DND-41 (cell line): ENCODE results near the gene PLD1.

Experiments used
- ATAC-seq: fragments of 200-7000 bp; cut with Tn5 transposase; 3 replicates; pipeline ENCODE4 v1.9.1; 2021; ENCODE audit warnings: low read depth; ENCODE audit not compliant: insufficient read depth
- DNase-seq: peaks from one replicate; pipeline ENCODE4 v3.0.0-alpha.2; 2020
- H2AFZ ChIP-seq: 2 replicates; pipeline ENCODE4 v1.6.0; 2012; ENCODE audit warnings: low read depth, low read length
- H3K27ac ChIP-seq: 2 replicates; pipeline ENCODE4 v1.5.1; 2012; ENCODE audit warnings: low read length, inconsistent platforms
- H3K27me3 ChIP-seq: fragments of 200-600 bp; sonication (generic); 2 replicates; pipeline ENCODE4 v1.6.0; 2012; ENCODE audit warnings: low read length, mild to moderate bottlenecking, inconsistent platforms; ENCODE audit not compliant: insufficient read depth, poor library complexity
- H3K36me3 ChIP-seq: 2 replicates; pipeline ENCODE4 v1.5.1; 2012; ENCODE audit warnings: low read length, inconsistent platforms; ENCODE audit not compliant: insufficient read depth
- H3K4me1 ChIP-seq: 2 replicates; pipeline ENCODE4 v1.5.1; 2012; ENCODE audit warnings: mild to moderate bottlenecking, low read length; ENCODE audit not compliant: insufficient read depth
- H3K4me2 ChIP-seq: 2 replicates; pipeline ENCODE4 v1.6.0; 2012; ENCODE audit warnings: mild to moderate bottlenecking, moderate library complexity, low read length, inconsistent platforms; ENCODE audit not compliant: insufficient read depth
- H3K4me3 ChIP-seq, 2 experiments: fragments of 200-600 bp in 1 of 2; shearing (Covaris generic) in 1 of 2; 2 replicates each; pipeline ENCODE4 v1.5.1; 2012 to 2016; ENCODE audit warnings: inconsistent platforms in 2 of 2, low read length in 2 of 2, mild to moderate bottlenecking in 2 of 2, low read depth in 1 of 2, moderate library complexity in 1 of 2
- H3K79me2 ChIP-seq: 2 replicates; pipeline ENCODE4 v1.6.0; 2012; ENCODE audit warnings: low read length, inconsistent platforms; ENCODE audit not compliant: insufficient read depth
- H3K9ac ChIP-seq: 2 replicates; pipeline ENCODE4 v1.6.0; 2012; ENCODE audit warnings: low read depth, mild to moderate bottlenecking, inconsistent platforms, low read length, moderate library complexity
- H3K9me3 ChIP-seq: 2 replicates; pipeline ENCODE4 v1.5.1; 2012; ENCODE audit warnings: low read length, moderate library complexity, mild to moderate bottlenecking, inconsistent platforms; ENCODE audit not compliant: insufficient read depth, severe bottlenecking
- H4K20me1 ChIP-seq: 2 replicates; pipeline ENCODE4 v1.6.0; 2012; ENCODE audit warnings: low read length; ENCODE audit not compliant: insufficient read depth
- CTCF ChIP-seq: IDR thresholded peaks from 2 replicates; pipeline ENCODE4 v1.5.1; 2012; ENCODE audit warnings: borderline replicate concordance, low read length, moderate library complexity, mild to moderate bottlenecking; ENCODE audit not compliant: poor library complexity, severe bottlenecking; ENCODE audit errors: extremely low read depth
- EZH2 ChIP-seq: IDR thresholded peaks from 3 replicates; pipeline ENCODE4 v1.6.1; 2012; ENCODE audit warnings: borderline replicate concordance, low read depth, mild to moderate bottlenecking, moderate library complexity, low read length, inconsistent platforms; ENCODE audit not compliant: severe bottlenecking

Gene PLD1

GRCh38 chr3:171602072-171602471 is 208.2 kb downstream of the PLD1 start:
- no peak overlapping the region for H3K4me3 ChIP-seq
- no peak overlapping the region for H3K4me2 ChIP-seq
- peaks cover 7% of the 10 kb centered on the region for H3K27me3 ChIP-seq
- no peaks in the 10 kb centered on the region for H4K20me1 ChIP-seq
- H3K4me1 ChIP-seq = no peaks in the 10 kb centered on the region
- ATAC-seq (no peak), DNase-seq (no peak)
- H3K27ac ChIP-seq = no peak overlapping the region
- no peak for TF ChIP-seq CTCF
- TF ChIP-seq EZH2 = no peak
- no peaks in the 10 kb centered on the region for H3K79me2 ChIP-seq
- H3K9me3 ChIP-seq = no peaks in the 10 kb centered on the region
- no peaks in the 10 kb centered on the region for H3K36me3 ChIP-seq
- no peak overlapping the region for H3K9ac ChIP-seq
- no peak overlapping the region for H2AFZ ChIP-seq

DNA sequence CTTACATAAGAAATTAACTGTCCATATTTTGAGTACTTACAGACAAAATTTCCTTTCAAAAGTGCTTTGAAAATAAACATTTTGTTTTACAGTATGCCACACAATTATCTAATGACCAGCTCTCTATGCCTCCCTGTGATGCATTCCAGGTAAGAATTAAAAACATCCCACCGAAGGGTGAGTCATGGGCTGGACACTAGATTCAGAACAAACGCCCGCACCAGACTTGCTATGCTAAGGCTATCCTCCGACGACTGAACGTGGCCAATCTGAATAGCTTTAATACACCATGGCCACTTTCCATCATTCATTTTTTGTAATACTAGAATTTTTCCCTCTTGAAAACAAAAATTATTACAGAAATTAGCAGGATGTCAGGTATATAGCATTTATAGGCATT is 210.3 kb downstream of the PLD1 start:
- Histone ChIP-seq H2AFZ (no peak overlapping the region), H3K9me3 (no peaks in the 10 kb centered on the region), H3K4me3 (no peak overlapping the region), H4K20me1 (no peaks in the 10 kb centered on the region), H3K36me3 (no peaks in the 10 kb centered on the region), H3K9ac (no peak overlapping the region), H3K4me1 (no peaks in the 10 kb centered on the region), H3K4me2 (no peak overlapping the region), H3K27me3 (peaks cover 4% of the 10 kb centered on the region), H3K27ac (no peak overlapping the region), H3K79me2 (no peaks in the 10 kb centered on the region)
- ATAC-seq = no peak
- TF ChIP-seq EZH2 = no peak
- no peak for TF ChIP-seq CTCF
- no peak for DNase-seq

DNA sequence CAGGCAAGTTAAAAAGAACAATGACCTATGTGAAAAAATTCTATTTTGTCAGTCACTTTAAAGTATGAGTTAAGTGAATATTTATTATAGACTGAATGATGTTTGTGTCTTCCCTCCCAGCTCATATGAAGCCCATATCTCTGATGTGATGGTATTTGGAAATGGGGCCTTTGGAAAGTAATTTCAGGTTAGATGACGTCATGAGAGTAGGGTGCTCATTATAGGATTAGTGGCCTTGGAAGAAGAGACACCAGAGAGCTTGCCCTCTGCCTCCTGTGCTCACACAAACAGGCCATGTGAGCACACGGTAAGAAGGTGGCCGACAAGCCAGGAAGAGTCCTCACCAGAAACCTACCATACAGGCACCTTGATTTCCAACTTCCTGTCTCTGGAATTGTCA is 211.3 kb downstream of the PLD1 start:
- Histone ChIP-seq H3K9me3 (no peaks in the 10 kb centered on the region), H3K4me3 (no peak overlapping the region), H2AFZ (no peak overlapping the region), H3K27me3 (peaks cover 4% of the 10 kb centered on the region), H3K9ac (no peak overlapping the region), H3K4me1 (no peaks in the 10 kb centered on the region), H3K4me2 (no peak overlapping the region), H4K20me1 (no peaks in the 10 kb centered on the region), H3K79me2 (no peaks in the 10 kb centered on the region), H3K27ac (no peak overlapping the region), H3K36me3 (no peaks in the 10 kb centered on the region)
- TF ChIP-seq EZH2 (no peak), CTCF (no peak)
- DNase-seq = no peak
- ATAC-seq = no peak

DNA sequence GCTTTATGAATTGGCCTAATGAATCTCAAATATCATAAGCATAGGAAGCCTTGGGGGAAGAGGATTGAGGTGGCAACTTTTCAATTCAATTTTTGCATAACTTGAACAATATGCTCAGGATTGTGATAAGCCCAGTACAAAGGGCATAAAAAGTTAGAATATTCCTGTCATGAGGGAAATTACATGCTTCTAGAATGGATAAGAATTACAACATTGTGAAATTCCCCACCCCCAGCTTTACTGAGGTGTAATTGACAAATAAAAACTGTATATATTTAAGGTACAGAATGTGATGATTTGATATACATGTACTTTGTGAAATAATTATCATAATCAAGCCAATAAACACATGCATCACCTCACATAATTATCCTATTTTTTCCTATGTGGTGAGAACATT is 217.5 kb downstream of the PLD1 start:
- ATAC-seq (no peak), DNase-seq (no peak)
- Histone ChIP-seq H4K20me1 (no peaks in the 10 kb centered on the region), H3K4me3 (no peak overlapping the region), H3K27ac (no peak overlapping the region), H3K27me3 (peaks cover 6% of the 10 kb centered on the region), H3K9ac (no peak overlapping the region), H3K9me3 (no peaks in the 10 kb centered on the region), H3K36me3 (no peaks in the 10 kb centered on the region), H3K79me2 (no peaks in the 10 kb centered on the region), H3K4me1 (no peaks in the 10 kb centered on the region), H2AFZ (no peak overlapping the region), H3K4me2 (no peak overlapping the region)
- no peak for TF ChIP-seq CTCF
- no peak for TF ChIP-seq EZH2
